Measurements from ENCODE around the gene LMBR1.

The LMBR1 gene

DNA sequence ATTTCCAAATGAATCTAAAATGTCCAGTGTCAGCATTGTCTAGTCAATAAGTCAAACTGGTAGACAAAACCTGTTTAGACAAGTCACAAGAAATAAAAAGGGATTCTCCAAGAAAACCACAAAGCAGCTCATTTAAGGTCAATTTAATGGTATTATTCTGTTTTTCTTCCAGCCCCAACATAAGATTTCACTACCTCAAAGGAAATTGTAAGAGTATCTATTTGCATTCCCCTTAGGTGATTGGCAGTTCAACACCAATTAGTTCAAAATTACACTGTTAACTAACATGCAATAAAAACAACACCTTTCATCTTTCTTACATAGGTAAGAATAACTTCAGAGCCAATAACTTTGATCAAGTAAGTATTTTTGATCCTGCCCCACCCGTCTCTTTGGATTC lies 146.1 kb downstream of the LMBR1 start:
- Histone ChIP-seq H3K27me3 (no peaks in the 10 kb centered on the region), H3K4me1 (ENCODE audit: control insufficient read depth in 1 of 2, insufficient read depth in 1 of 2, low read depth in 1 of 2, low read length in 1 of 2) (no peaks in the 10 kb centered on the region), H3K9me3 (no peaks in the 10 kb centered on the region), H3K27ac (no peak overlapping the region), H3K36me3 (peaks cover 4% of the 10 kb centered on the region), H3K4me3 (ENCODE audit: low read depth in 1 of 2, low read length in 1 of 2) (no peak overlapping the region)
- TF ChIP-seq, protein P1, sequence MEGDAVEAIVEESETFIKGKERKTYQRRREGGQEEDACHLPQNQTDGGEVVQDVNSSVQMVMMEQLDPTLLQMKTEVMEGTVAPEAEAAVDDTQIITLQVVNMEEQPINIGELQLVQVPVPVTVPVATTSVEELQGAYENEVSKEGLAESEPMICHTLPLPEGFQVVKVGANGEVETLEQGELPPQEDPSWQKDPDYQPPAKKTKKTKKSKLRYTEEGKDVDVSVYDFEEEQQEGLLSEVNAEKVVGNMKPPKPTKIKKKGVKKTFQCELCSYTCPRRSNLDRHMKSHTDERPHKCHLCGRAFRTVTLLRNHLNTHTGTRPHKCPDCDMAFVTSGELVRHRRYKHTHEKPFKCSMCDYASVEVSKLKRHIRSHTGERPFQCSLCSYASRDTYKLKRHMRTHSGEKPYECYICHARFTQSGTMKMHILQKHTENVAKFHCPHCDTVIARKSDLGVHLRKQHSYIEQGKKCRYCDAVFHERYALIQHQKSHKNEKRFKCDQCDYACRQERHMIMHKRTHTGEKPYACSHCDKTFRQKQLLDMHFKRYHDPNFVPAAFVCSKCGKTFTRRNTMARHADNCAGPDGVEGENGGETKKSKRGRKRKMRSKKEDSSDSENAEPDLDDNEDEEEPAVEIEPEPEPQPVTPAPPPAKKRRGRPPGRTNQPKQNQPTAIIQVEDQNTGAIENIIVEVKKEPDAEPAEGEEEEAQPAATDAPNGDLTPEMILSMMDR (IDR thresholded peaks at IDR 0.05): no peak

DNA sequence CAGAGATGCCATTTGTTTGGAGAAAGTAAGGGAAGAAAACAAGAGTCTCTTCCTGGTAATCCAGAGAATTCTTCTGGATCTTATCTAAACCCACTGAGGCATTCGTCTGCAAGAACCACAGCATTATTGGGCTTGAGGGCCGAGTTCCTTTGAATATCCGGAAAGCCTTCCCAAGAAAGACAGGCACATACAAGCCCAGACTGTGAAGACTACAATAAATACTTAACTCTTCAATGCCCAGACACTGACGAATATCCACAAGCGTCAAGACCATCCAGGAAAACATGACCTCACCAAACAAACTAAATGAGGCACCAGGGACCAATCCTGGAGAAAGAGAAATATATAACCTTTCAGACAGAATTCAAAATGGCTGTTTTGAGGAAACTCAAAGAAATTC lies 153.4 kb downstream of the LMBR1 start:
- Histone ChIP-seq H3K36me3 (peaks cover 3% of the 10 kb centered on the region), H3K4me3 (ENCODE audit: low read depth in 1 of 2, low read length in 1 of 2) (no peak overlapping the region), H3K4me1 (ENCODE audit: control insufficient read depth in 1 of 2, insufficient read depth in 1 of 2, low read depth in 1 of 2, low read length in 1 of 2) (no peaks in the 10 kb centered on the region), H3K27me3 (no peaks in the 10 kb centered on the region), H3K9me3 (no peaks in the 10 kb centered on the region), H3K27ac (no peak overlapping the region)
- TF ChIP-seq, protein P1 (IDR thresholded peaks at IDR 0.05): no peak

DNA sequence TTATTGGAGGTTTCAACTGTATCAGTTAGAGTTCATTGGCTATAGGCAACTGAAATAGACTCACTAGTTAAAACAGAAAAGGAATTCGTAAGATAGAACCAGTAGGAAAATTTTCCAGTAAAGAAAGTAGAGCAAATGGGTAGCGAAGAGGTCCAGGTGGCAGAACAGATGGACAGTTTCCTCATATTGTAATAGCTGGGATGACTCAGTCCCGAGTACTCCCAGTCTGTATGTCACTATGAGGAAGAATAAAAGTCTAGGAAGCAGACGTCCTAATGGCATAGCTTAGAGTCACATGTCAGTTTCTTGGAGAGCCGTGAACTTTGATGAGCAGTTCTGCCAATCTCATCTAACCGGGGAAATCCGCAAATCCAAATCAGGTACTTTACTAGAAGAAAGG lies 157.1 kb downstream of the LMBR1 start:
- H3K27ac ChIP-seq: no peak overlapping the region
- no peaks in the 10 kb centered on the region for H3K4me1 ChIP-seq (ENCODE audit: control insufficient read depth in 1 of 2, insufficient read depth in 1 of 2, low read depth in 1 of 2, low read length in 1 of 2)
- peaks cover 15% of the 10 kb centered on the region for H3K36me3 ChIP-seq
- H3K27me3 ChIP-seq: no peaks in the 10 kb centered on the region
- H3K4me3 ChIP-seq (ENCODE audit: low read depth in 1 of 2, low read length in 1 of 2): no peak overlapping the region
- TF ChIP-seq, protein P1 (IDR thresholded peaks at IDR 0.05): no peak
- H3K9me3 ChIP-seq: no peaks in the 10 kb centered on the region

DNA sequence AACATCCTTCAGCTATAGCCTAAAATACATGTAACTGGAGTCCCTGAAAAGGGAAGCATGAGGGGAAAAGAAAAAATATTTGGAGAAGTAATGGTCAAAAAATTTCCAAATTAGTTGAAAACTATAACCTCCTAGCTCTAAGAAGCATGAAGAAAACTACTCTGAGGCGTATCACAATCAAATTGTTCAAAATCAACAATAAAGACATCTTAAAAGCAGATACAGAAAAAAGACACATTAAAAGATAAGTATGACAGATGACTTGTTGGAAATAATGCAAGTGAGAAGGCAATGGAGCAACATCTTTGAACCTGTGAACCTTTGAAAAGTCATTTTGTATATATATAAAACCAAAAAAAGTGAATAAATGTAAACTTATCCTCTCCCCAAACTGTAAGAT lies 159.3 kb downstream of the LMBR1 start:
- Histone ChIP-seq H3K9me3 (no peaks in the 10 kb centered on the region), H3K4me1 (ENCODE audit: control insufficient read depth in 1 of 2, insufficient read depth in 1 of 2, low read depth in 1 of 2, low read length in 1 of 2) (no peaks in the 10 kb centered on the region), H3K36me3 (peaks cover 15% of the 10 kb centered on the region), H3K4me3 (ENCODE audit: low read depth in 1 of 2, low read length in 1 of 2) (no peak overlapping the region), H3K27me3 (no peaks in the 10 kb centered on the region), H3K27ac (no peak overlapping the region)
- TF ChIP-seq, protein P1 (IDR thresholded peaks at IDR 0.05): no peak

DNA sequence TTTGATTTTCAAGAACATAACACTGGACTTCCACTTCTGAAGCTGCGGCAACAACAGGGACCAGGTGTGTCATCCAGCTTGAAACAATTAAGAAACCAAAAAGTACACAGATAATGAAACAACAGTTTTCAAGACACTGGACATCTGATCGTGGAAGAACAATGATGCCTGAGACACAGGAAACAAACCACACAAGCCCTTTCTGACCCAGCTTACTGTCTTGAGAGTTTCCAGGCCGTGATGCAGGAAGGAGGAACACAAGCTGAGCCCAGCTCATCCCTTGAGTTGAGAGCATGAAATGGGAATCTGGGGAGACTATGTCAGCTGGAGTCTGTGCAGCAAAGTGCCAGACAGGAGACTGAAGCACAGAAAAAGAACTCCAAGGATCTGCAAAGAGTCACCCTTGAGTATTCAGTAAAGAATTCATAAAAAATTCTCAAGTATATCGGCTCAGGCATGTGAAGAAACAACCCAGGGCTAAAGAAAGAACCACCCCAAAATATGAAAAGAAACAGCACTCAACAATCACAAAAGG lies 160.8 kb downstream of the LMBR1 start:
- Histone ChIP-seq H3K4me3 (ENCODE audit: low read depth in 1 of 2, low read length in 1 of 2) (no peak overlapping the region), H3K9me3 (no peaks in the 10 kb centered on the region), H3K27me3 (no peaks in the 10 kb centered on the region), H3K36me3 (peaks cover 15% of the 10 kb centered on the region), H3K27ac (no peak overlapping the region), H3K4me1 (ENCODE audit: control insufficient read depth in 1 of 2, insufficient read depth in 1 of 2, low read depth in 1 of 2, low read length in 1 of 2) (no peaks in the 10 kb centered on the region)
- TF ChIP-seq, protein P1 (IDR thresholded peaks at IDR 0.05): no peak

DNA sequence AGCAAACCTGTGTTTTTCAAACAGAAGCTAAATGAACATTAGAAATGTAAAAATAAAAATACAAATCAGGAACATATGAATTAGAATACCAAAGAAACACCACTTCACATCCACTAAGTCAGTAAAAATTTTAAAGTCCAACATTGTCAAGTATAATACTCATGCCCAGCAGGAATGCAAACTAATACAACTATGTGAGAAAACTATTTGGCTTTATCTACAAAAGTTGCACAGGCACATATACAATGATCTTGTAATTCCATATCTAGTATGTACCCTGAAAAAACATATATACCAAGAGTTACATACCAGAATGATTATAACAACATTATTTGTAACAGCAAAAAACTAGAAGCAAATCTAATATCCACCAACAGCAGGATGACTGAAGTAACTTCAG lies 161.3 kb downstream of the LMBR1 start:
- H3K27me3 ChIP-seq: no peaks in the 10 kb centered on the region

More for the DNA sequence above, 161.3 kb downstream of the LMBR1 start:
- Histone ChIP-seq H3K27ac (no peak overlapping the region), H3K4me3 (ENCODE audit: low read depth in 1 of 2, low read length in 1 of 2) (no peak overlapping the region), H3K36me3 (peaks cover 15% of the 10 kb centered on the region), H3K4me1 (ENCODE audit: control insufficient read depth in 1 of 2, insufficient read depth in 1 of 2, low read depth in 1 of 2, low read length in 1 of 2) (no peaks in the 10 kb centered on the region), H3K9me3 (no peaks in the 10 kb centered on the region)
- TF ChIP-seq, protein P1 (IDR thresholded peaks at IDR 0.05): no peak
